HG03060 (cell line): ENCODE results near the gene SMU1.

Experiments
- ATAC-seq: cut with Tn5 transposase; IDR thresholded peaks from one replicate; pipeline ENCODE4 v1.9.1; 2021; ENCODE audit warnings: low read depth, moderate number of reproducible peaks; ENCODE audit not compliant: unreplicated experiment

The SMU1 gene

DNA sequence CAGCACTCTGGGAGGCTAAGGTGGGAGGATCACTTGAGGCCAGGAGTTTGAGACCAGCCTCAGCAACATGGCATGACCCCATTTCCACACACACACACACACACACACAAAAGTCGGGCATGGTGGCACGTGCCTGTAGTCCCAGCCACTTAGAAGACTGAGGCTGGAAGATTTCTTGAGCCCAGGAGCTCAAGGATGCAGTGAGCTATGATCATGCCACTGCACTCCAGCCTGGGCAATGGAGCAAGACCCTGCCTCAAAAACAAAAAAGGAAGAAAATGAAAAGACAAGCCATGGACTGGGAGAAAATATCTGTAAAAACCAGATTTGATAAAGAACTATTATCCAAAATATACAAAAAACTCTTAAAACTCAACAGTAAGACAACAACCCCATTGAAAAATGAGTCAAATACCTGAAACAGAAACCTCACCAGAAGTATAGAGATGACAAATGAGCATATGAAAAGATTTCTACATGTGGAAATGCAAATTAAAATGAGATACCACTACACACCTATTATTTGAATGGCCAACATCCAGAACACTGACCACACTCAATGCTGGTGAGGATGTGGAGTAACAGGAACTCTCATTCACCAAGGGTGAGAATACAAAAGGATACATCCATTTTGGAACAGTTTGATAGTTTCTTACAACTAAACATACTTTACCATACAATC lies 26.7 kb downstream of the SMU1 start:
- no peak for ATAC-seq

- ATAC-seq = no peak
These were observed 28.4 kb downstream of the SMU1 start for GRCh38 chr9:33048054-33048465.

- ATAC-seq = no peak
These were observed 30.4 kb downstream of the SMU1 start for GRCh38 chr9:33046061-33046460.

DNA sequence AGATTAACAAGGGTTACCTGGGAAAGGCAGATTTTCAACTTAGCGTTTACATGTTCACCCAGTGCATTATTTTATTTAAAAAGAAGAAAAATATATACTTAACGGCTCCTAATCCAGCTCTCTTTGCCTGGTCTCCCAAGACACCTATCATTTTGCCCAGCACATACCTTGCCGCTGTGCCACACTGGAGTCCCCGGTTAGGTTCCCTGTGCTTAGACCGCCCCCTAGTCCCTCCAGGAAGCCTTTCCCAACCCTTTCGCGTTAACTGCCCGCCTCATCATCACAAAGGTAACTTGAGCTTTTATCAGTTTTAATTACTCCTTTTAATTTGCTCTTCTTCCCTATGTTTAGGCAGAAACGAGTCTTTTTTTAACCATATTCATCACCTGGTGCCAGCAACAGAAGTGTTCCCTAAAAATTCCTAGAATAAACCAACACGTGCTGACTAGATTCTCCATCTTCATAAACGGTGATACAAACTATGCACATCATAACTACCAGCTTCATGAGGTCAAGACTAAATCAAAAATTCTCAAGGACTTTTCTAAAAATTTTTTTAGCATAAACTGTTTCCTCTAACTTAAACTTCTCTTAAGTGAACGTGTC lies 31.7 kb downstream of the SMU1 start:
- ATAC-seq = no peak

- ATAC-seq = no peak
These were observed 32.3 kb downstream of the SMU1 start for GRCh38 chr9:33044162-33044673.

GRCh38 chr9:33043671-33044070 lies 32.8 kb downstream of the SMU1 start:
- ATAC-seq = no peak

DNA sequence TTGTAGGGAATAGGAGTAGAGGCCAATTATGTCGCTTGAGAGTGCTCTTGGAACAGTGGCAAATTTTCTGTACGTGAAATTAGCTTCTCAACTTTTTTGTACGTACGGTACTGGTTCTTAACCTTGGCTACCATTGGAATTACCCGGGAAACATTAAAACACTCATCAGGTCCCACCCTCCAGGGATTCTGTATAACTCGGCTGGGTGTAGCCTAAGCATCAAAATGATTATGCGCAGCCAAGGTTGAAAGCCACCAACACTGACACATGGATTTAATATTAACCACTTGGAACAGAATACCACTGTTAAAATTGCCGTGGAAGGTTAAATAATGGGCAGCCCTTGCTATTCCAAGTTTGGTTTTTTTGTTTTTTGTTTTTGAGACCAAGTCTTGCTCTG lies 34.0 kb downstream of the SMU1 start:
- no peak for ATAC-seq

DNA sequence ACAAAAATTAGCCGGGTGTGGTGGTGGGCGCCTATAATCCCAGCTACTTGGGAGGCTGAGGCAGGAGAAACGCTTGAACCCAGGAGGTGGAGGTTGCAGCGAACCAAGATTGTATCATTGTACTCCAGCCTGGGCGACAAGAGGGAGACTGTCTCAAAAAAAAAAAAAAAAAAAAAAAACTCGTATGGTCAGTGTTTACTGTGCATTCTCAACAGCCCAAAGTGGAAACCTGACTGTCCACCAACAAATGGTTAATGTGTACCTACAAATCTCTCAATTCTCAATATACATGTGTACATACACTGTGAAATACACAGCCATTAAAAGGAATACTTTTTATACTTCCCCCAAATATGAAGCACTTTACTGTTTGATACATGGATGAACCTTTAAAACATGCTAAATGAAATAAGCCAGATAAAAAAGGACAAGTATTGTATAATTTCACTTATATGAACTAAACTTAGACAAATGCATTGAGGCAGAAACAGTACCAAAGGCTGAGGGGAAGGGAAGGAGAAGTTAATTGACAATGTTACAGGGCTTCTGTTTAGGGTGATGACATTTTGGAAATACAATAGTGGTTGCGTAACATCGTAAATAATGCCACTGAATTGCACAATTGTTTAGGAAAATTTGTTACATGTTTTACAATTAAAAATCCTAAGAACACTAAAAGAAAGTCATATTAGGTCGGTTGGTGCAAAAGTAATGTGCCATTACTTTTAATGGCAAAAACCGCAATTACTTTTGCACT lies 34.9 kb downstream of the SMU1 start:
- no peak for ATAC-seq

DNA sequence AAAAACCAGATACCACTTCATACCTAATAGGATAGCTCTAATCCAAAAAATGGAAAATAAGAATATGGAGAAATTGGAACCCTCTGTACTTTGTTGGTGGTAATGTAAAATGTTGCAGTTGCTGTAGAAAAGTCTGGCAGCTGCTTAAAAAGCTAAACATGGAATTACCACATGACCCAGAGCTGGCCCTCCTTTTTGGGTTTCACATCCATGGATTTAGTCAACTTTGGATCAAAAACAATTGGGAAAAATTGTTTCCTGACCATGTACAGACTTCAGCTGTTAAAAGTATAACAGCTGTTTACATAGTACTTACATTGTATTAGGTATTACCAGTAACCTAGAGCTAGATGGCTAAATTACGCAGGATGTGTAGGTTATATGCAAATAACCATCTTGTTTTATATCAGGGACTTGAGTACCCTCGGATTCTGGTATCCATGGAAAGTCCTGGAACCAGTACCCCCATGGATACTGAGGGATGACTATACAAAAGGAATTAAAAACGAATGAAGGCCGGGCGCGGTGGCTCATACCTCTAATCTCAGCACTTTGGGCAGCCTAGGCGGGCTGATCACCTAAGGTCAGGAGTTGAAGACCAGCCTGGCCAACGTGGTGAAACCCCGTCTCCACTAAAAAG lies 35.6 kb downstream of the SMU1 start:
- ATAC-seq = no peak

DNA sequence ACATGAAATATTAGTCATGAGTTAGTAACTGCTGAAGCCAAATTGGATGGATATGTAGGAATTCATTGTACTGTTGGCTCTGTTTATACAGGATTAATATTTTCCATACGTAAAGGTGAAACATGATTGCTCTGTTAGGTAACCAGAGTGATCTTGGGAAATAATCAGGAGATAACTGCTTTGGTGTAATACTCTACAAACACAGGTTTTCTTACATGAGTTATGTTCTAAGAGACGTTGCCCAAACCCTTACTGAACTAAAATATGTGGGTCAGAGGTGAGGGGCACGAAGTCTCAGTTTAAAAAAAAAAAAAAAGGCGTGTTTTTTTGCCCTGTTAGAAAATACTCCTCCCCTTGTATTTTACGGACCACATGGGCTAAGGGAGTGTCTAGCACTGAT lies 43.6 kb downstream of the SMU1 start:
- ATAC-seq = no peak

DNA sequence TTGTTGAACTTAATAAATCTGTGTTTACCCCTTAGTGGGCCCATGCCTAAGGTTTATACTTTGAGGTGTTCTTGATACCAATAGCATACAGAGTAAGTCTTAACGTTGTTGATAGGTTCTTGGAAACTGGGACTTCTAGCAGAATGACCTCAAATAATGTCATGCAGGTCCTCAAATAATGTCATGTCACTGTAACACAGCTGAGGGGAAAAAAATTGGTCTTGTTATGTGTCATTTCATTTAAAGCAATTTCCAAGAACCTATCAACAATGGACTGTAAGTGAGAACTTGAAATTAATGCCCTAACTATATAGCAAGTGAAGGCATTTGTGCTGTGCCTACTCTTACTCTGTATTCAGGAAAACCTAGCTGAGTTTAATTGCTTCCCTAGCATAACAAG lies 44.2 kb downstream of the SMU1 start:
- ATAC-seq = no peak

- ATAC-seq = no peak
These were observed 46.2 kb downstream of the SMU1 start for GRCh38 chr9:33030285-33030684.

DNA sequence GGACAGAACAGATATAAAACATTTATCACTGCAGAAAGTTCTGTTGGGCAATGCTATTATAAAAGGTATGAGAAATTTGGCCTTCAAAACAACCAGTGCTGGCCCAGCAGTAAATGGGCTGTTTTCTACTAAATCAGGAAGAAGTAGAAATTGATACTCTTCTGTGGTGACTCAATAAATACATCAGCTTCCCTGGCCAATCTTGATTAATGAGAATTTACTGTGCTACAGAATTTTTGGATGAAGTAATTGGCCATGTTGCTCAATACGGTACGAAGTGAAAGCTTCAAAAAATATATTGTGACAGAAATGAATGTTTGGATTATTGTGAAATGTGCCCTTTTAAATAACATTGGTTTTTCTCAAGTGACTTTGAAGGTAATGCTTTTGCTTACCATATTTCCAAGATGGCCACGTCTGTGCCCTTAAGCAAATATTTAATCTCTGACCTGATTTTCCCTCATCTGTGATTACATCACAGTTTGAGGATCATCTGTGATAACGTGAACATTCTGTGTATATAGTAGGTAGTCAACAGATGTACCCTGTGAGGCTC lies 47.2 kb downstream of the SMU1 start:
- no peak for ATAC-seq

- ATAC-seq = peak; percentile 12
These were observed 50.7 kb downstream of the SMU1 start for GRCh38 chr9:33025572-33026342.

GRCh38 chr9:33024966-33025571 lies 51.4 kb downstream of the SMU1 start, which contains the start of gene DNAJA1:
Gene DNAJA1, plus strand, starts transcription at chr9:33025273. Its CDS starts 1,212 bp downstream, at chr9:33026485.
- peak; percentile 85 for ATAC-seq

GRCh38 chr9:33024126-33024965 lies 52.1 kb downstream of the SMU1 start:
- ATAC-seq = no peak

- ATAC-seq = no peak
These were observed 52.8 kb downstream of the SMU1 start for GRCh38 chr9:33023661-33024060.

- ATAC-seq = no peak
These were observed 53.7 kb downstream of the SMU1 start for GRCh38 chr9:33022755-33023154.

- no peak for ATAC-seq
These were observed 54.2 kb downstream of the SMU1 start for GRCh38 chr9:33022303-33022702.
